ENCODE data around the gene FABP1.

Gene FABP1

GRCh38 chr2:88110830-88111229, 17.0 kb downstream of the FABP1 start:
- H3K36me3 Mint-ChIP-seq, result no peaks in the 10 kb centered on the region
- H3K4me3 Mint-ChIP-seq, result no peak overlapping the region
- H3K27me3 Mint-ChIP-seq, result no peaks in the 10 kb centered on the region
- H3K9me3 Mint-ChIP-seq (ENCODE audit: low read depth), result no peaks in the 10 kb centered on the region
- no peak overlapping the region for H3K27ac Mint-ChIP-seq
- no peaks in the 10 kb centered on the region for H3K4me1 Mint-ChIP-seq (ENCODE audit: low read depth)

- Mint-ChIP-seq H3K27ac (no peak overlapping the region), H3K27me3 (no peaks in the 10 kb centered on the region), H3K36me3 (no peaks in the 10 kb centered on the region), H3K4me1 (ENCODE audit: low read depth) (no peaks in the 10 kb centered on the region), H3K4me3 (no peak overlapping the region), H3K9me3 (ENCODE audit: low read depth) (no peaks in the 10 kb centered on the region)
Observed at GRCh38 chr2:88108796-88109195, 19.1 kb downstream of the FABP1 start.

GRCh38 chr2:88100489-88100858, 27.4 kb downstream of the FABP1 start:
- H3K27ac Mint-ChIP-seq, result no peak overlapping the region
- no peaks in the 10 kb centered on the region for H3K9me3 Mint-ChIP-seq (ENCODE audit: low read depth)
- no peaks in the 10 kb centered on the region for H3K27me3 Mint-ChIP-seq
- no peak overlapping the region for H3K4me3 Mint-ChIP-seq
- no peaks in the 10 kb centered on the region for H3K36me3 Mint-ChIP-seq
- H3K4me1 Mint-ChIP-seq (ENCODE audit: low read depth), result no peaks in the 10 kb centered on the region

- Mint-ChIP-seq H3K4me3 (no peak overlapping the region), H3K27me3 (no peaks in the 10 kb centered on the region), H3K9me3 (ENCODE audit: low read depth) (no peaks in the 10 kb centered on the region), H3K36me3 (no peaks in the 10 kb centered on the region), H3K27ac (no peak overlapping the region), H3K4me1 (ENCODE audit: low read depth) (no peaks in the 10 kb centered on the region)
Observed at GRCh38 chr2:88099798-88100488, 27.9 kb downstream of the FABP1 start.

GRCh38 chr2:88098558-88098900, 29.3 kb downstream of the FABP1 start:
- Mint-ChIP-seq H3K9me3 (ENCODE audit: low read depth) (no peaks in the 10 kb centered on the region), H3K27ac (no peak overlapping the region), H3K4me1 (ENCODE audit: low read depth) (peaks cover 2% of the 10 kb centered on the region), H3K27me3 (no peaks in the 10 kb centered on the region), H3K36me3 (peaks cover 2% of the 10 kb centered on the region), H3K4me3 (no peak overlapping the region)

GRCh38 chr2:88097891-88098557, 29.8 kb downstream of the FABP1 start:
- Mint-ChIP-seq H3K4me3 (no peak overlapping the region), H3K9me3 (ENCODE audit: low read depth) (no peaks in the 10 kb centered on the region), H3K27ac (no peak overlapping the region), H3K36me3 (peaks cover 2% of the 10 kb centered on the region), H3K4me1 (ENCODE audit: low read depth) (peaks cover 2% of the 10 kb centered on the region), H3K27me3 (no peaks in the 10 kb centered on the region)

DNA sequence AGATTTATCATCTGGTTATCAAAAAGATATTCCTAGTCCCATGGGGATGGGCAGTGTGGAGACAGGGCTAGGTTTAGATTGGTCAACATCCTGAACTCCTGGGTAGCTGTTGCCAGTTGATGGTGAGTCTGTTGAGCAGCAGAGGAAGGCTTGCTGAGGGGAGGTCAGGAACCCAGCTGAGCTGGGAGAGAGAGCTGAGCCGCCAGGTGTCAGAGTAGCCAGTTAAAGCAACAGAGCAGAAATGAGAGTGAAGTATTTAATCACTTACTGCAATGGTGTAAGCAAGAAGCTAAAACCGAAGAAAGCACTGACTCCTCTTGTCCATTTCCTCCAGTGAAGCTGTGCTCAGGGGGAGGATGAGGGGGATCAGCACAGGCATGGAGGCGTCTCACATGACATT, 30.7 kb downstream of the FABP1 start:
- no peaks in the 10 kb centered on the region for H3K9me3 Mint-ChIP-seq (ENCODE audit: low read depth)
- H3K4me1 Mint-ChIP-seq (ENCODE audit: low read depth), result peaks cover 8% of the 10 kb centered on the region
- no peak overlapping the region for H3K4me3 Mint-ChIP-seq
- H3K27ac Mint-ChIP-seq, result no peak overlapping the region
- H3K27me3 Mint-ChIP-seq, result no peaks in the 10 kb centered on the region
- H3K36me3 Mint-ChIP-seq, result peaks cover 2% of the 10 kb centered on the region

DNA sequence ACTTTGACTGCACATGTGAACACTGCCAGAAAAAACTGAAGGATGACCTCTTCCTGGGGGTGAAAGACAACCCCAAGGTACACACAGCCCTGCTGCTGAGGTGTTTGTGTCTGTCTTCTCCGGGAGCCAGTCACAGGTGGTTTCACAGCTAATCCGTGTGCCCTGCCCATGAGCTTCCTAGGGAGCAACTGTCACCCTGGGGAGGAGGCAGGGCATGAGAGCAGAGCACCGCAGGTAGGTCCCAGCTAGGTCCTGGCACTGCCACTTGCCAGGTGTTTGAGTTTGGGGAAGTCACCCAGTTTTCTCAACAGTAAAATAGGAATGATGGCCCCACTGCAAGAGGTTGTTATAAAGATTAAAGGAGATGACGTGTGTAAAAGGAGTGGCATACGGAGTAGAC, 31.2 kb downstream of the FABP1 start:
- Mint-ChIP-seq H3K4me1 (ENCODE audit: low read depth) (peaks cover 13% of the 10 kb centered on the region), H3K36me3 (peaks cover 2% of the 10 kb centered on the region), H3K9me3 (ENCODE audit: low read depth) (no peaks in the 10 kb centered on the region), H3K27me3 (no peaks in the 10 kb centered on the region), H3K27ac (no peak overlapping the region), H3K4me3 (no peak overlapping the region)

GRCh38 chr2:88095022-88095421, 32.8 kb downstream of the FABP1 start:
- H3K4me1 Mint-ChIP-seq (ENCODE audit: low read depth), result peaks cover 28% of the 10 kb centered on the region
- H3K36me3 Mint-ChIP-seq, result peaks cover 2% of the 10 kb centered on the region
- no peaks in the 10 kb centered on the region for H3K27me3 Mint-ChIP-seq
- no peak overlapping the region for H3K27ac Mint-ChIP-seq
- no peaks in the 10 kb centered on the region for H3K9me3 Mint-ChIP-seq (ENCODE audit: low read depth)
- no peak overlapping the region for H3K4me3 Mint-ChIP-seq

DNA sequence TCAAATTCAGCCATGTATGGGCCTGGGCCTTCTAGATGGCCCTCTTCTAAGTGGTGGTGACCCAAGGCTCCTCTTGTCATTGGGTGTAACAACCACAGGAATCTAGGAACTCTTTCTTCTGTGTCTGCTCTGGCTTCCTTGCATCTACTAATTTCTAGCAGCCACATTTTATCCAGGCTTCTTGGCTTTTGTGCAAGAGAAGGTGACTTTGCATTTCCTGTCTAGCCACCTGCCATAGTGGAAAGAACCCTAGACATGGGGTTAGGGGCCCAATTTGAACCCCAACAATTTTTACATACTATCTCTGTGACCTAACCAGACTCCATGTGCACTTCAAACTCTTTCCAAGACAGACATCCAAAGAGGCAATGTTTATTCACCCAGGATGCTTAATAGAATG, 35.1 kb downstream of the FABP1 start:
- Mint-ChIP-seq H3K36me3 (peaks cover 2% of the 10 kb centered on the region), H3K9me3 (ENCODE audit: low read depth) (no peaks in the 10 kb centered on the region), H3K4me1 (ENCODE audit: low read depth) (peaks cover 36% of the 10 kb centered on the region), H3K4me3 (no peak overlapping the region), H3K27ac (no peak overlapping the region), H3K27me3 (no peaks in the 10 kb centered on the region)

- H3K4me1 Mint-ChIP-seq (ENCODE audit: low read depth), result peaks cover 36% of the 10 kb centered on the region
- peaks cover 2% of the 10 kb centered on the region for H3K36me3 Mint-ChIP-seq
- H3K27ac Mint-ChIP-seq, result no peak overlapping the region
- H3K9me3 Mint-ChIP-seq (ENCODE audit: low read depth), result no peaks in the 10 kb centered on the region
- H3K4me3 Mint-ChIP-seq, result no peak overlapping the region
- H3K27me3 Mint-ChIP-seq, result no peaks in the 10 kb centered on the region
Observed at GRCh38 chr2:88091943-88092342, 35.9 kb downstream of the FABP1 start.

DNA sequence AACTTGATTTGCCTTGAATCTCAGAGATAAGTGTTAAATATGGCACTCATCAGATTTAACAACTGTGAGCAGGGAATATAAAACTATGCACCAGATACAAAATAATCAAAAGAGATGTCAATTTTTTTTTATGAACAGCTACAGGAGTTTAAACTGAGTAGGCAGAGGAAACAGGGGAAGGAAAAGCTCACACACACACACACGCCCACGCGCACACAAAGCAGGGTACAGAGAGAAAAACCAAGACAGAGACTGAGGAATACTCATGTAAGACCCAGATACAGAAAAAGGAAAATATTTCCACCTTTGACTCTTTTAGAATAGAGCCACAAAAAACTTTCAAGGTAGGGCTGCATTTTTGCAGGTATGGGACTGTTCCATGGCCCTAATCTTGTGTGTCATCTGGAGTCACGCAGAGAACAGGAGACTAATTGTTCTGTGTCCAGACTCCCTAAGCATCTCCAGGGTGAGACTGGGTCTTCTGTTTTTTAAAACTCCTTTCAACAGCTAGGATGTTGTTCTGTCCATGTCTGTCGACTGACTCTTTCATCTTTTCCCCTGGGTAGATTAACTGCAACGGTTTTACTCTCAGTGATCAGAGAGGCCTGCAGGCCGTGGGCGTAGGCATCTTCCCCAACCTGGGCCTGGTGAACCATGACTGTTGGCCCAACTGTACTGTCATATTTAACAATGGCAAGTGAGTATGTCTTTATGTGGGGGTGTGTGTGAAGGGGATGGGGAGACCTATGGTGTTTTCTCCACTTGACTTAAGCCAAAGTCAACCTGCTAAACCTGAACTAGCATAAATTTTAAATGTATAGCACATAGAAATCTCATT, 37.2 kb downstream of the FABP1 start:
- Mint-ChIP-seq H3K36me3 (peaks cover 2% of the 10 kb centered on the region), H3K4me3 (peak overlapping the region; percentile 52), H3K27ac (peak overlapping the region; percentile 78), H3K27me3 (no peaks in the 10 kb centered on the region), H3K4me1 (ENCODE audit: low read depth) (peaks cover 36% of the 10 kb centered on the region), H3K9me3 (ENCODE audit: low read depth) (no peaks in the 10 kb centered on the region)

DNA sequence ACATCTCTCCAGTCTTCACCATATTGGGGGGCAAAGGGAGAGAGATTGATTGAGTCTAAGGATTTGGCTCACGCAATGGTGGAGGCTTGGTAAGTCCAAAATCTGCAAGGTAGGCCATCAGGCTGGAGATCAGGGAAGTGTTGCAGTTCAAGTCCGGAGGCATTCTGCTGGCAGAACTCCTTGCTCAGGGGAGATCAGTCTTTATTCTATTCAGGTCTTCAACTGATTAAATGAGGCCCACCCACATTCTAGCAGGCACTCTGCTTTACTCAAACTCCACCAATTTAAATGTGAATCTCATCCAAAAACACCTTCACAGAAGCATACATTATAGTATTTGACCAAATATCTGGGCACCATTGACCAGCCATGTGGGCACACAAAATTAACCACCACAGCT, 38.9 kb downstream of the FABP1 start:
- Mint-ChIP-seq H3K4me1 (ENCODE audit: low read depth) (peaks cover 36% of the 10 kb centered on the region), H3K9me3 (ENCODE audit: low read depth) (no peaks in the 10 kb centered on the region), H3K27me3 (no peaks in the 10 kb centered on the region), H3K27ac (peak overlapping the region; percentile 10), H3K4me3 (no peak overlapping the region), H3K36me3 (peaks cover 2% of the 10 kb centered on the region)

DNA sequence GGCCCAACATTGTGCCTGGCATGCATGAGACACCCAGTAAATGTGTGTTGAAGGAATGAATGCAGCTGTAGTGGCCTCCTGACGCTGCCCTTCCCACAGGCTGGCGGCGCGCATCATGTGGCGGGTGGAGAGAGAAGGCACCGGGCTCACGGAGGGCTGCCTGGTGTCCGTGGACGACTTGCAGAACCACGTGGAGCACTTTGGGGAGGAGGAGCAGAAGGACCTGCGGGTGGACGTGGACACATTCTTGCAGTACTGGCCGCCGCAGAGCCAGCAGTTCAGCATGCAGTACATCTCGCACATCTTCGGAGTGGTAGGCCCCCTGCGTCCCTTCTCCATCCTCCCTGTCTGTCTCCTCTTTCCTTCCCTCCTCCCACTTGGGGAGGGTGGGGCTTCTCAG, 40.1 kb downstream of the FABP1 start:
- no peak overlapping the region for H3K4me3 Mint-ChIP-seq
- no peaks in the 10 kb centered on the region for H3K9me3 Mint-ChIP-seq (ENCODE audit: low read depth)
- H3K4me1 Mint-ChIP-seq (ENCODE audit: low read depth), result peaks cover 32% of the 10 kb centered on the region
- H3K27me3 Mint-ChIP-seq, result no peaks in the 10 kb centered on the region
- H3K27ac Mint-ChIP-seq, result no peak overlapping the region
- H3K36me3 Mint-ChIP-seq, result no peaks in the 10 kb centered on the region

- H3K27me3 Mint-ChIP-seq, result no peaks in the 10 kb centered on the region
- H3K27ac Mint-ChIP-seq, result no peak overlapping the region
Observed at GRCh38 chr2:88087073-88087472, 40.8 kb downstream of the FABP1 start.

More at GRCh38 chr2:88087073-88087472, 40.8 kb downstream of the FABP1 start:
- H3K36me3 Mint-ChIP-seq, result no peaks in the 10 kb centered on the region
- peaks cover 27% of the 10 kb centered on the region for H3K4me1 Mint-ChIP-seq (ENCODE audit: low read depth)
- no peaks in the 10 kb centered on the region for H3K9me3 Mint-ChIP-seq (ENCODE audit: low read depth)
- H3K4me3 Mint-ChIP-seq, result no peak overlapping the region

Measured in activated naive CD8-positive, alpha-beta T cell (primary cell).